H1 (cell line): ENCODE data around the gene LAS1L. TPM values are rescaled to one million over a fixed set of nuclear protein-coding genes. Genes with fewer than 3 reads are reported as not detected.

ENCODE experiments used
- CTCF ChIA-PET: fragments of 300-600 bp; sonication (Branson Sonifier 250); formaldehyde crosslinking; loops from one replicate; lab custom pipeline; 2021; ENCODE audit not compliant: partially characterized antibody; lab: Charles Lee
- POLR2A ChIA-PET: fragments of 300-600 bp; sonication (Branson Sonifier 250); formaldehyde crosslinking; loops from one replicate; lab custom pipeline; 2021; ENCODE audit warnings: inconsistent platforms; ENCODE audit not compliant: partially characterized antibody; lab: Charles Lee
- DNase-seq, 2 experiments: peaks; one replicate each; pipeline versions ENCODE4 v3.0.0 to v3.0.0-alpha.2; 2010 to 2022; ENCODE audit warnings: low spot score in 2 of 2, low read depth in 1 of 2, mixed read lengths in 1 of 2
- FAIRE-seq: peaks from 2 replicates; lab custom pipeline; 2011; peaks lifted over from hg19 to GRCh38; lab: Jason Lieb, UNC
- H2AFZ ChIP-seq: 2 replicates; pipeline ENCODE4 v1.8.1; 2012; ENCODE audit warnings: low read length, inconsistent platforms
- H2AK5ac ChIP-seq: 2 replicates; pipeline ENCODE4 v1.6.1; 2013; ENCODE audit warnings: low read depth, low read length
- H2BK120ac ChIP-seq: replicated peaks from 2 replicates; pipeline ENCODE3; 2013; ENCODE audit warnings: low read depth, low read length, inconsistent platforms
- H2BK12ac ChIP-seq: 2 replicates; pipeline ENCODE4 v1.6.1; 2013; ENCODE audit warnings: low read depth, low read length
- H2BK15ac ChIP-seq: 2 replicates; pipeline ENCODE4 v1.6.1; 2013; ENCODE audit warnings: low read length
- H2BK20ac ChIP-seq: 2 replicates; pipeline ENCODE4 v1.6.1; 2013; ENCODE audit warnings: low read length
- H2BK5ac ChIP-seq: 2 replicates; pipeline ENCODE4 v1.6.1; 2013; ENCODE audit warnings: low read depth, low read length
- H3K14ac ChIP-seq: 2 replicates; pipeline ENCODE4 v1.6.1; 2013; ENCODE audit warnings: inconsistent platforms; ENCODE audit not compliant: insufficient read length
- H3K18ac ChIP-seq: 2 replicates; pipeline ENCODE4 v1.6.1; 2013; ENCODE audit warnings: low read length; ENCODE audit errors: extremely low read depth
- H3K23ac ChIP-seq: 2 replicates; pipeline ENCODE4 v1.6.1; 2013; ENCODE audit warnings: inconsistent platforms; ENCODE audit not compliant: insufficient read length
- H3K23me2 ChIP-seq: 2 replicates; pipeline ENCODE4 v1.6.1; 2013; ENCODE audit warnings: low read depth, low read length
- H3K27ac ChIP-seq: 2 replicates; pipeline ENCODE4 v1.6.1; 2011; ENCODE audit warnings: low read depth, low read length, inconsistent platforms
- H3K27me3 ChIP-seq, 4 experiments: replicated peaks in 1 of 4; 1 replicate in 1 of 4; 2 replicates in 3 of 4; pipeline versions ENCODE4 v1.6.1 to v1.8.1; 2011 to 2013; ENCODE audit warnings: low read length in 3 of 4, mild to moderate bottlenecking in 3 of 4, inconsistent platforms in 2 of 4, mixed read lengths in 2 of 4, moderate library complexity in 1 of 4; ENCODE audit not compliant: control insufficient read depth in 3 of 4, insufficient read depth in 3 of 4; ENCODE audit errors: extremely low read depth in 1 of 4
- H3K36me3 ChIP-seq, 4 experiments: 2 replicates each; pipeline versions ENCODE4 v1.6.1 to v1.8.1; 2011 to 2013; ENCODE audit warnings: mild to moderate bottlenecking in 4 of 4, low read length in 3 of 4, moderate library complexity in 2 of 4, control low read depth in 1 of 4, inconsistent platforms in 1 of 4; ENCODE audit not compliant: insufficient read depth in 4 of 4, control insufficient read depth in 2 of 4
- H3K4ac ChIP-seq: replicated peaks from 2 replicates; pipeline ENCODE3; 2013; ENCODE audit warnings: low read length, low read depth, mixed read lengths, inconsistent platforms; ENCODE audit not compliant: insufficient read length
- H3K4me1 ChIP-seq, 4 experiments: replicated peaks in 1 of 4; 1 replicate in 1 of 4; 2 replicates in 3 of 4; pipeline versions ENCODE4 v1.6.1 to v1.8.1; 2011 to 2013; ENCODE audit warnings: low read length in 3 of 4, inconsistent platforms in 2 of 4, mixed read lengths in 1 of 4; ENCODE audit not compliant: insufficient read depth in 4 of 4, control insufficient read depth in 3 of 4
- H3K4me2 ChIP-seq, 2 experiments: 2 replicates each; pipeline versions ENCODE4 v1.6.1 to v1.8.1; 2011 to 2013; ENCODE audit warnings: low read depth in 2 of 2, low read length in 2 of 2, control low read depth in 1 of 2, inconsistent platforms in 1 of 2, mild to moderate bottlenecking in 1 of 2; ENCODE audit not compliant: insufficient read depth in 1 of 2
- H3K4me3 ChIP-seq, 4 experiments: fragments of 200-600, 300-600 bp in 1 of 4; sonication (generic), shearing (Covaris generic), sonication (Bioruptor Twin) in 1 of 4; 2 replicates each; pipeline versions ENCODE4 v1.5.1 to v1.8.1; 2011 to 2016; ENCODE audit warnings: low read length in 4 of 4, low read depth in 3 of 4, control low read depth in 2 of 4, inconsistent platforms in 2 of 4, mild to moderate bottlenecking in 2 of 4, mixed read lengths in 1 of 4, moderate library complexity in 1 of 4; ENCODE audit not compliant: insufficient read depth in 2 of 4; ENCODE audit errors: extremely low read depth in 1 of 4
- H3K56ac ChIP-seq: replicated peaks from 2 replicates; pipeline ENCODE3; 2013; ENCODE audit warnings: low read depth, mild to moderate bottlenecking, mixed read lengths, low read length, inconsistent platforms; ENCODE audit not compliant: insufficient read length
- H3K79me1 ChIP-seq: 2 replicates; pipeline ENCODE4 v1.6.1; 2013; ENCODE audit warnings: low read depth, low read length, control low read depth
- H3K79me2 ChIP-seq, 2 experiments: 2 replicates each; pipeline versions ENCODE4 v1.6.1 to v1.8.1; 2012 to 2013; ENCODE audit warnings: low read length in 2 of 2, mild to moderate bottlenecking in 2 of 2, inconsistent platforms in 1 of 2; ENCODE audit not compliant: insufficient read depth in 2 of 2, control insufficient read depth in 1 of 2
- H3K9ac ChIP-seq, 4 experiments: replicated peaks in 1 of 4; 1 replicate in 1 of 4; 2 replicates in 3 of 4; pipeline versions ENCODE4 v1.6.1 to v1.8.1; 2011 to 2013; ENCODE audit warnings: low read depth in 3 of 4, low read length in 3 of 4, control low read depth in 2 of 4, mild to moderate bottlenecking in 2 of 4, moderate library complexity in 2 of 4, inconsistent platforms in 1 of 4; ENCODE audit errors: extremely low read depth in 1 of 4
- H3K9me3 ChIP-seq, 2 experiments: 2 replicates each; pipeline versions ENCODE4 v1.6.1 to v1.8.1; 2012 to 2013; ENCODE audit warnings: mild to moderate bottlenecking in 2 of 2, moderate library complexity in 2 of 2, control low read depth in 1 of 2, inconsistent platforms in 1 of 2, low read depth in 1 of 2, low read length in 1 of 2, mixed read lengths in 1 of 2; ENCODE audit not compliant: insufficient read depth in 2 of 2
- H4K20me1 ChIP-seq, 2 experiments: replicated peaks in 1 of 2; 2 replicates each; pipeline versions ENCODE3 to v1.8.1; 2011 to 2013; ENCODE audit warnings: inconsistent platforms in 2 of 2, low read length in 2 of 2, mild to moderate bottlenecking in 1 of 2; ENCODE audit not compliant: insufficient read depth in 2 of 2, control insufficient read depth in 1 of 2
- H4K5ac ChIP-seq: 2 replicates; pipeline ENCODE4 v1.6.1; 2013; ENCODE audit warnings: low read length, low read depth, mixed read lengths, inconsistent platforms; ENCODE audit not compliant: insufficient read length
- H4K8ac ChIP-seq: 2 replicates; pipeline ENCODE4 v1.8.0; 2013; ENCODE audit warnings: mild to moderate bottlenecking, moderate library complexity, low read length, inconsistent platforms; ENCODE audit not compliant: insufficient read depth; ENCODE audit errors: extremely low read depth
- H4K91ac ChIP-seq: replicated peaks from 2 replicates; pipeline ENCODE3; 2013; ENCODE audit warnings: low read length, mixed read lengths, inconsistent platforms; ENCODE audit not compliant: insufficient read length
- SIN3A ChIP-seq, 2 experiments: IDR thresholded peaks in 1 of 2; conservative IDR thresholded peaks in 1 of 2; 2 replicates each; pipeline ENCODE4 v1.6.1; 2011 to 2012; ENCODE audit warnings: low read length in 2 of 2, improper control_type of control experiment in 1 of 2, low read depth in 1 of 2, mild to moderate bottlenecking in 1 of 2
- WGBS, 2 experiments: shearing (Covaris generic) in 1 of 2; methylation state at CpG; one replicate each; pipeline versions ENCODE4 v1.1.6 to v1.1.7; 2013 to 2015; ENCODE audit warnings: low lambda C conversion rate in 2 of 2, mixed read lengths in 2 of 2, inconsistent platforms in 1 of 2, low coverage in 1 of 2, missing lambda C conversion rate in 1 of 2; ENCODE audit not compliant: insufficient replicate concordance in 2 of 2, insufficient coverage in 1 of 2, insufficient read length in 1 of 2; ENCODE audit errors: extremely low coverage in 1 of 2, missing lambda C conversion rate in 1 of 2; 5-methylcytosine and 5-hydroxymethylcytosine counted together
- polyA plus RNA-seq, 7 experiments: library from polyadenylated mRNA; depleted of rRNA in 3 of 7; stranded (reverse) in 5 of 7; unstranded in 2 of 7; fragments of >200 nt in 5 of 7; fragments of 200-250 nt in 2 of 7; gene quantifications; 1 replicate in 5 of 7; 2 replicates in 1 of 7; 4 replicates in 1 of 7; pipeline versions ENCODE4 v1.2.1 to v1.2.3, GENCODE V29; 2011 to 2013; ENCODE audit warnings: missing spikeins in 2 of 7, mixed read lengths in 2 of 7
- total RNA-seq: library from RNA; stranded (reverse); fragmentation: NEBNext Ultra II Directional; extraction: Animal tissue kit (Norgen Biotek cat#: 25700); gene quantifications from 2 replicates; pipeline ENCODE4 v1.2.1, GENCODE V29; 2021

The LAS1L gene
- total and polyA plus RNA-seq, 2 of the 8 experiments (the other 6 are each of a cell fraction or from before 2014, with no cell fraction given), result 39.5 to 65.0 TPM

DNA sequence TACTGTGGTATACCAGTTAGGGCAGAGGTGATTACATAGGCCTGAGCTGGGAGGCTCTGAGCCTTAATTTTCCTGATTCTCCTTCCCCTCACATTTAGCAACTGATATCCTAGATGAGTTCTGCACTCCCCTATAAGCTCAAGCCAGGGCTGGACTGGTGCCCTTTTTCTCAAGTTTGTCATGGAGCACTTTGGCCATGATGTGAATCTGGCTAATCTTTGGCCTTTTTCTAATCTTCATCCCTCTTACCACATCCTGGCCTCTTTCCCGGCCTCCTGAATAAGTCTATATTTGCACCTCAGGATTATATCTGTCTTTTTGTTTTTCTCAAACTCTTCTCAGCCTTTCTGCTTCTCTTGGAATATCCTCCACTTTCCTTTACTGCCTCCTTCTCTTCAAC is 10.9 kb upstream of the LAS1L start:
- Histone ChIP-seq H3K27ac (no peak overlapping the region), H3K4me3 (no peak overlapping the region), H4K91ac (no peak overlapping the region), H3K23me2 (no peaks in the 10 kb centered on the region), H4K20me1 (no peaks in the 10 kb centered on the region), H3K36me3 (no peaks in the 10 kb centered on the region), H3K14ac (no peak overlapping the region), H2AK5ac (no peak overlapping the region), H3K9me3 (no peaks in the 10 kb centered on the region), H2BK15ac (no peak overlapping the region), H3K23ac (no peak overlapping the region), H2AFZ (no peak overlapping the region), H3K4me2 (no peak overlapping the region), H3K4ac (no peak overlapping the region), H3K9ac (no peak overlapping the region), H3K18ac (no peak overlapping the region), H2BK20ac (no peak overlapping the region), H3K56ac (no peak overlapping the region), H3K27me3 (no peaks in the 10 kb centered on the region), H2BK12ac (no peak overlapping the region), H3K79me2 (no peaks in the 10 kb centered on the region), H2BK120ac (no peak overlapping the region), H4K8ac (no peak overlapping the region), H3K4me1 (no peaks in the 10 kb centered on the region), H3K79me1 (no peaks in the 10 kb centered on the region), H4K5ac (no peak overlapping the region), H2BK5ac (no peak overlapping the region)
- ChIA-PET POLR2A (no interaction called here), CTCF (no interaction called here)
- no peak for DNase-seq
- FAIRE-seq, result no peak
- no peak for TF ChIP-seq SIN3A (conservative IDR thresholded peaks at IDR 0.05 in 1 of 2, IDR thresholded peaks at IDR 0.05 in 1 of 2; ENCODE audit: low read depth in 1 of 2, low read length in 2 of 2)
- WGBS, 2 experiments, result 83% methylated on average over 1 of the region's 1 CpG; no CpG with 5 or more reads in 1 of the 2 experiments
